Measurements from ENCODE around the gene LRSAM1.

The LRSAM1 gene

GRCh38 chr9:127500862-127501261, 49.6 kb downstream of the LRSAM1 start:
- no peak for DNase-seq

- no peak for DNase-seq
Measured at GRCh38 chr9:127501821-127502343, 50.6 kb downstream of the LRSAM1 start.

DNA sequence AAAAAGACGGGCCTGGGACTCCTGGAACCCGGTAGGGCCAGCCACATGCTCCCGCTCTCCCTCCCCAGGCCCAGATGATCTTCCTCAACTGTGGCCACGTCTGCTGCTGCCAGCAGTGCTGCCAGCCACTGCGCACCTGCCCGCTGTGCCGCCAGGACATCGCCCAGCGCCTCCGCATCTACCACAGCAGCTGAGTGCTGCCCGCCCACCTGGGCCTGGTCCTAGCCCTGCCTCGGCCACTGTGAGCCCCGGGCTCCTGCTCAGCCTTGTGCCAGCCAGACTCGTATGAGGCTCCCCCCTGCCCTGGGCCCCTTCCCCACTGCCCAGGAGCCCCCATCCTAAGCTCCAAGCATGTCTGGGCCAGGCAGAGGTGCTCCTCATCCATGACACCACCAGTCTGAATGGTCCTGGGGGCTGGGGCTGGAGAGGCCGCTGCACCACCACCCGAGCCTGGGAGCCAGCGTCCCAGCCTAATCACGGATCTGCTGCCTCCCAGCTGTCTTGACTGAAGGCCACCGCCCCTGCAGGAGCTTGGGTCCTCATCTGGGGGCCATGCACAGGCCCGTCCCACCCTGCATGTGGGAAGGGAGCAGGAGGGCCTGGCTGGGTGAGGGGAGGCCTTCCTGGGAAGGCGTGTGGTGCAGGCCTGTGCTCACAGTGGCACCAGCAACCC, 51.5 kb downstream of the LRSAM1 start:
- DNase-seq, result no peak

- no peak for DNase-seq
Measured at GRCh38 chr9:127503379-127503921, 52.1 kb downstream of the LRSAM1 start.

DNA sequence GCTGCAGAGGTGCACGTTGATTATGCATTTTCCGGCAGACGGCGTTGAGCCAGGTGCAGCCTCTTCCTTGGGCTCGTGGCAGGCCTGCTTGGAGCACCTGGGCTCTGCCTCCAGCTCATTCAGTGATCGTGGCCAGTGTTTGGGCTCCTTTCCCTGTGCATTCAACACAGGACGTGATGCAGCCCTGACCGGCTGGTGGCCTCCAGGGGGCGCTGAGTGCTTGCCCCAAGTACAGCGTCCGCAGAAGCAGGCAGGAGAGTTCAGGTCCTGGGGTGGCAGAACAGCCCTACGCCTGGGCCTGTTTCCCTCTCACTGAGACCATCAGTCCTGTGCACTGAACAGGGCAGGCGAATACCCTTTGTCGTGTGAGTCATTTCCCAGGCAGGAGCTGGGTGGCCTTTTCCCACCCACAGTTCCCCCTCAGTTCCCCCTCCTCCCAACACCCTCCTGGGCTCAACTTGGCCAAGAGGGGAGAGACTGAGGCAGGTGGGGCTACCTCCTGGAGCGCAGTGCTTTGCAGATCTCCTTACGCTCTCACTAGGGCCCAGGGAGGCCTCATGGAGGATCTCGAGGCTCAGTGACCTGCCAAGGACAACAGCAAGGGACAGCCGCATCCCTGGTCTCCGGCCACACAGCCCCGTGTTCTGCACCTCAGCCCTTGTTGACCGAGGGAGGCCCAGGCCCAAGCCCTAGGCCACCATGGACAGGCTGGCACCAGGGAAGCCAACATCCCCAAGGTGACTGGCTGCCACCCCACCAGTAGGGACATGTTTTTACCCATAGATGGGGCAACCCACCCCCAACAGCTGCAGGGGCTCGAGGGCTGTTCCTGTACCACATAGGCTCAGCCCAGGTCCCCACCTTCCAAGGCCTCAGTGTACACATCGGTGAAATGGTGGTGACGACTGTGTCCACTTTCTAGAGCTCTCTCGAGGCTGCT, 52.9 kb downstream of the LRSAM1 start:
- DNase-seq, result peak; percentile 77

DNA sequence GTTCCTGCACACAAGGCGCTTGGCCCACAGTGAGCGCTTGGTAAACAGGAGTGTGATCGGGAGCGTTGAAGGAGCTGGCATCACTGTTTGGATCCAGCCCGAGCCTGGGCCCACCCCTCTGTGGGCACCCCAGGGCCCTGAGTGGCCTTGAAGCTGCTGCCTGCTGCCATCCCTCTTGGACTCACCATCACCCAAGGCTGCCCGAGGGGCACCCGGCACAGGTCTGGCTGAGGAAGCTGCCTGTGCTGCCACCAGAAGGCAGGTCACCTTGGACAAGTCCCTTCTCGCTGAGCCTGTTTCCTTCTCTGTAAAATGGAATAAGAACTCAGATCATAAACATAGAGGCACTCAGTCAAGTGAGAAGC, 53.6 kb downstream of the LRSAM1 start:
- no peak for DNase-seq

GRCh38 chr9:127505396-127506116, 54.2 kb downstream of the LRSAM1 start:
- DNase-seq, result no peak

GRCh38 chr9:127506117-127506813, 55.0 kb downstream of the LRSAM1 start:
- DNase-seq, result no peak

DNA sequence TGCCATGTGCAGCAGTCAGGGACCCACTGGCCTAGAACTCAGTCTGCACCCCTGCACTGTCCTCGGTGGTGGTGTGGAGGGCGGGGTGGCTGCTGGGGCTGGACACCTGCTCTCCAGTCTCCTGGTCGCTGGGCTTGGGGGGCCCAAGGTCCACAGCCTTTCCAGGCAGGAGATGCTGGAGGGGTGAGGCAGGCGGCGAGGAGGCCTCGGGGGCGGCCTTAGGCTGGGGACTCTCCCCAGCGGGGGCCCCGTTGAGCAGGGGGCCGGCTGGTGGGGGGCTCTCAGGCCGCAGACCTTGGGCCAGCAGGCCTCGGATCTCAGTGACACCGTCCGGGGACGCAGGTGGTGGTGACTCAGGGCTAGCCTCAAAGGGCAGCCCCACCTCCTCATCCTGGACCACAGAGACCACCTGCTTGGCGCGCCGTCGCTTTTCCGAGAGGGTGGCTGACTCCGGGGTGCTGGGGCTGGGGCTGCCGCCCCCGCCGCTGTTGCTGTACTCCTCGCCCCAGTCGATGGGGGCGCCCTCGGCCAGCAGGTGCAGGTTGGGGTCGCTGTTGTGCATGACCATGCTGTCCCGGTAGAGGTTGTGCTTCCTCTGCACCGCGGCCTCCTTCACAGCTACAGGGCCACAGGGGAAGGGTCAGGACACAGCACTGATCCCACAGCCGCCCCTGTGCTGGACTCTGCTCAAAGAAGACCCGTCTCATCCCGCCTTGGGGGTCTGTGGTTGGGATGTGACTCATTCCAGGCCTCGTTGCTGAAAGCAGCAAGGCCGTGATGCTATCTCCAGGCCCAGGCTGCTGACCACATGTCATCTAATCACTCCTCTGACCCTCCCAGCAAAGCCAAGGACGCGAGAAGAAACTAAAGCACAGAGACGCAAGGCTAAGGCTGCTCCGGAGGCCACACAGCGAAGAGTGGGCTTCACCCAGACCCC, 55.8 kb downstream of the LRSAM1 start:
- no peak for DNase-seq

DNA sequence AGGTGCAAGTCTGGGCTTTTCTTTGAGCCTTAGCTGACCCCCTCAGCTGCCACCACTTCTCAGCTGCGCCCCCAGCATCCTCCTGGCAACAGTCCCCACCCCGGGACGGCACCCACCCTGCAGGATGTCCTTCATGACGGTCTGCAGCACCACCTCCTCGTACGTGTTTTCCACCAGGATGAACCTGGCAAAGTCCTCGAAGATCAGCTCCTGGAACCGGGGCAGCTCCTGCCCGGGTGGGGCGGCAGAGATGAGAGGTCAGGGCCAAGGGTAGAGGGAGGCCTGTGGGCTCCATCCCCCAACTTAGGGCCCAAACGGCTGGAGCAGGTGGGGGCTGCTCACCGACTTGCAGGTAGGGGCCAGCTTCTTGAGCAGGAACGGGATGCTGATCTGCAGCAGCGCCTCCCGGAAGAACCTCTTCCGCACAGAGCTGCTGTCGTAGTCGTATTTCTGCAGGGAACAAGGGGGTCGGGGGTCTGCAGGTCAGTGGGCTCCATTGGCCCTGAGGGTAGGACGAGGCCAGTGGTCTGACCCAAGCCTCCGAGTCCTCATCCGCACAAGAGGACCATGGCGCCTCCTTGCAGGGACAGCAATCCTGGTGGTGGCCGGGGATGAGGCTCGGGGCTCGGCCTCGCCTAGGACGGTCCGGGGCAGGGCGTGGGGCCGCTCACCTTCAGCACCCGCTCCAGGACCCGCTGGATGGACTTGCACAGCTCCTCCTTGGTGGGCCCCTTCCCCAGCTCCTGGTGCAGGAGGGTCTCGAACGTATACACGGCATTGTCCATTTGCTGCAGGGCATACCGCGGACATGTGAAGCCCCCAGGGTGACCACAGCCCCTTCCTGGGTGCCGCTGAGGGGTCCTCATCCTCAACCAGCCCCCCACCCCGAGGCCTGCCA, 56.7 kb downstream of the LRSAM1 start:
- DNase-seq, result no peak

GRCh38 chr9:127508901-127509260, 57.6 kb downstream of the LRSAM1 start:
- no peak for DNase-seq

DNA sequence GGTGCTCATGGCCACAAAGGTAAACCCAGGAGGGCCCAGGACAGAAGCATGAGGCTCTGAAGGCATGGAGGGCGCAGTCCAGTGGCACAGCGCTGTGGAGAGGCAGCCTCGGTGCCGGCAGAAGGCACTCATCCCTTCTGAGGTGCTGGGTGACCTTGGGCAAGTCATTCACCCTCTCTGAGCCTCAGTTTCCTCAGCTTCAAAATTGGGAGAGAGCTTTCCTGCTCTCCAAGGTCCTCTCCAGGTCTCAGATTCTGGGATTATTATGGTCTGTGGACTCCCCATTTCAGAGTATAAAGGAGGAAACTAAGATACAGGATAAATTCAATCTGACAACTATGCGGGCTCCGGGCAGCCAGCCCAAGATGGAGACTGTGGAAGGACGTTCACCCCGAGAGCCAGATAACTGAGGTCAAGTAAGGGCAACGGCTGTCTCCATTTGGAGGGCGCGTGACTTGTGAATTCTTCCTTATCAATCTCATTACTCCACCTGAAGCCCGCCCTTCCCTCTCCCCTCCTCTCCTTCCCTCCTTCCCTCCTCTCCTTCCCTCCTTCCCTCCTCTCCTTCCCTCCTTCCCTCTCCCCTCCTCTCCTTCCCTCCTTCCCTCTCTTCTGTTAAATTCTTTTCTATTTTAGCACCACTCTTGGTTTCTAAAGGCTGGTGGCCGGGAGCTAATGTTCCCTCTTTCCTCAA, 58.1 kb downstream of the LRSAM1 start:
- no peak for DNase-seq

- no peak for DNase-seq
Measured at GRCh38 chr9:127509955-127510299, 58.6 kb downstream of the LRSAM1 start.

GRCh38 chr9:127514468-127514867, 63.2 kb downstream of the LRSAM1 start:
- no peak for DNase-seq

- DNase-seq, result no peak
Measured at GRCh38 chr9:127516835-127517607, 65.7 kb downstream of the LRSAM1 start.

DNA sequence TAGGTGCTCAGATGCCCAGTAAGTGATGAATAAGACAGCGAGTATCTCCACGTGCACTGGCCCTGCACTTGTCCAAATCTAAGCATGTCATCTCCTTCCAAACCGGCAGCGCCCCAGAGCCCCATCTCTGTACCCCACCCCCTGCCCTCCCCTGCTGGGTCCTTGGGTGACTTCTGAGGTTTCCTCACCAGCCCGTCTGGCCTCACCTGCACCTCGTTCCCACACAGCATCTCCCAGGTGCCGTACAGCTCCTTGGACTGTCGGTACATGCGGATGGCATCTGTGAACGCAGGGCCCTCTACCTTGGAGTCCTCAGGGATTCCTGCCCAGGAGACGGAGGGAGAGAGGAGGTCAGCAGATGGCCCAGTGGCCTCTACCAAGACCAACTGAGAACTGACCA, 66.3 kb downstream of the LRSAM1 start:
- DNase-seq, result no peak

- no peak for DNase-seq
Measured at GRCh38 chr9:127518091-127518856, 67.0 kb downstream of the LRSAM1 start.
